SHP77 treated with DMSO at 0.1 percent for 48 hours (cell line): ENCODE results near the gene RUVBL2.
"Not testable (repeated sequence)": the region's sequence is repeated elsewhere in the genome, so short reads cannot be mapped to it uniquely, and the experiment has no call there.

Source experiments
- DNase-seq: peaks from one replicate; lab custom pipeline; 2025; lab: John Stamatoyannopoulos, UW

RUVBL2 gene

DNA sequence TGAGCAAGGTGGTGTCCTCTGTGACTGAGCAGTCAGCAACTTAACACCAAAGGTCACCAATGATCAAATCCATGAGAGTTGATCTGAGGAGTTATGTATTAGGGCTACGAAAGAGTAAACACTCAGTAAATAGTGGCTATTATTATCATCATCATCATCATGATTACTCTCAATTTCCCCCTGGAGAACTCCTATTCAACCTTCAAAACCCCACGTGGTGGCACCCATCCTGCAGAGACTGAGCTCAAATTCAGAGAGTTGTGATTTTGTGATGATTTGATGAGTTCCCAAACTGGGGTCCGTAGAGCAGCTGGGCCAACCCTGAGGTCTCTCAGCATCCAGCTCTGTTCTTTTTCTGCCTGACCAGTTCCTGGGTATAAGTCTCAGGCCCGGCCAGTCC, 56.1 kb downstream of the RUVBL2 start:
- DNase-seq, result not testable (repeated sequence)

DNA sequence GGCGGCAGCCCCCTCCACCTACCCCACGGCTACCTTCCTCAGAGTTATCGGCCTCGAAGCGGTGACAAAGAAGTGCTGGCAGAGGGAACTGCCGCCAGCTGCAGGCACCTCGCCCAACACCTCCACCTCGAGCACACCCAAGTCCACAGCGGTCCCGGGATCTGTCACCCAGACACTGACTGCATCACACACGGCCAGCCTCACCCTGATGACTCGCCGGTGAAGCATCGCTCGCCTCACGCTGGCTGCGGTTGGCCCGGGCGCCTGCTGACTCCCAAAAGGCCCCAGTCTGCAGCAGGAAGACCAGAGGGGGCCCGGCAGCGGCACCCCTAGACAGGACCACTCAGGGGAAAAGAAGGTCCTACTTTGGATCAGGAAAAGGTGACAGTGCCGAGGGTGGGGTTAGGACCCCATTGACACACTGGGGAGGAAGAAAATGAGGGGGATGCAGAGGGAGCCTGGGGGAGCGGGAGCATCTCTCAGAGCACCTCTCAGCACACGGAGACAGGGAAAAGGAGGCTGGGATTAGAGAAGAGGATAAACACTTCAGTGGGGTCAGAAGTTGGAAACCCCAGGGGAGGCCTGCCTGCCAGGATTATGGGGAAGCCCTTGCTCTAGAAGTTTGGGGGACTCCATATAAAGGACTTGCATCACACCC, 56.8 kb downstream of the RUVBL2 start:
- DNase-seq, result not testable (repeated sequence)

DNA sequence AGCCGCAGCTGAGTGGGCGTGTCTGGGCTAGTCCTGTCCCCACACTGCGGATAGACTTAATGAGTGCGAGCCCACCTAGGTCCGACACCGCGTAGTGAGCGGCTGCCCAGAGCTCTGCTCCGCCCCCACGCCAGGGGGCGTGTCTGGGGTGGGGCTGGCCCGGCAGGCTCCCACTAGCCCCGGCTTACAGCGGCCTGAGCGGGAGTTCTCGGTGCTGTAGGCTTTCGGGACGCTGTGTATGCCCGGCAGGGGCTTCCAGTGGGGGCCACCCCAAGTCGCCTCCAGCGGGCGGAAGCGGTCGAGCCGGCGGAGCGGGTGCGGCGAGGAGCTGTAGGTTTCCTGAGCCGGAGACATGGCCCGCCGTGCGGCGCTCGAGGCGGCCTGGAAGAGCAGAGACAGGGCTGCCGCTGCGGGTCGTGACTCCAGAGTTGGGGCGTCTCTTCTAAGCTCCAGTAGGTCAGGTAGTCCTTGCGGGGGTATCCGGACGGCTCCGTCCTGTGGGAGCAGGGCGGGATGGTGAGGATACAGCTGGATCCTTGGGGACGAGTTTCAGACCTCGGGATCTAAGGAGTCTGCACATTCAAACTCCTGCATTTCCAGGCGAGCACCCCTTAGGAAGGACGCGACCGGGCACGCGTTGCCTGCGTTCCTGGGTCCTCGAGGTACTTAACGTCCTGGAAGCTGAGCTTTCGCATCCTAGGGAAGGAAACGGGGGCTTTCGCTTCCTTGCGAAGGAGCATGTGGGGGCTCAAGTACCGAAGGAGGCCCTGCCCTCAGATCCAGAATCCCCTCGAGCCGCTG, 62.6 kb downstream of the RUVBL2 start:
- peak; percentile 55 for DNase-seq

DNA sequence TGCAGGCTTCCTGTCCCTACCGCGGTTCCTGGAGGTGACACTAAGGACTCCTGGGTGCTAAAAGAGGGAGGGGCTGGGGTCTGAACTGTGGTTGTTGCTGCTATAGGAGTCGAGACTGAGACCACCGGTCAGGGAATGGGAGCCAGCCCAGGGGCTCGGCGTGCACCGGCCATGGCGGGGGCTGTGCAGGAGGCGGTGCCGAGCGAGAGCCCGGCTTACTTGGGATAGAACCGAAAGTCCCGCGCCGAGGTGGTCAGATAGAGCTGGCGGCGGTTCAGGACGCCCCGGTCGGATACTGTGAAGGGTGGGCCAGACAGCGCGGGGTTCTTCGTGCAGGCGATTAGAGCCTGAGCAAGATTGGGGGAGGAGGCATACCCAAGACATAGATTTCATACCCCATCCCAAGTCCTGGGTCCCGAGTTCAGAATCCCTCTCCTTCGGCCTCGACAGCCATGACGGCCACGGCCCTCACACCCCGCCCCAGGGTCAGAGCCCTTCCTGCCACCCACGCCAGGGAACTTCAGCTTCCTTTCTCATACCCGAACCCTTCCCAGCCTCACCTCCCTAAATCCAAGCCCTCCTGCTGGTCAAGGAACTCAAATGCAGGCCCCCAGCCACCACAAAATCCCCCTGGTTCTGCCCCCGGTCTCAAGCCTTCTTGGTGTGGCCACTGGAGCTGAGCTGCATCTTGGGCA, 63.4 kb downstream of the RUVBL2 start:
- DNase-seq, result not testable (repeated sequence)

DNA sequence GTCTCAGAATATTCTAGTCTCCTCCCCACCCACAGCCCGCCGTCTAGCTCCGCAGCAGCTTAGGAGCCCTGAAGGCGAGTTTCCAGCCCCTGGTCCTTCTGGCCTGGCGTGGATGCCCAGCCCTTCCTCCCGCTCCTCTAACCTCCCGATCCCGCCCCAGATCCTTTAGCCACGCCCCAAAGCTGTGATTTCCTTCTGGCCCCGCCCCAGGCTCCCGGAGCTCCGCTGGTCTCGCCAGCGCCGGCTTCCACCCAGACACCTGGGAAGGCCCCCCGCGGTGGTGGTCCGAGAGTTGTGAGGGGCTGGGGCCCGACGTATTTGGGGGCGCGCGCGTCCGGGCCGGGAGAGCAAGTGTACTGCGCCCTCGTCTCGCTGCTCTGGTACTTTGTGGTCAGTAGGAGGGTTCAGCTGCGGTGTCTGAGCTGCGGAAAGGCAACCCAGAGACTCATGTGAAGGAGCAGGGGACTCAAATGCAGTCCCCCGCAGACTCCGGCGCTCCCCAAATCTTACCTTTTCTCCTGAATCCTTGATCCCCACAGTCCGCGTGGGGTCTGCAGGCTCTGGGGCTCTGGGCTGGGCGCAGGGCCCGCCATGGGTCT, 64.0 kb downstream of the RUVBL2 start, which contains the start of gene CGB7:
Gene CGB7 (minus strand): TSS at position 114 of the 599 bp plus-strand sequence. CDS start 2,374 bp downstream, outside the sequence.
- DNase-seq, result no peak

DNA sequence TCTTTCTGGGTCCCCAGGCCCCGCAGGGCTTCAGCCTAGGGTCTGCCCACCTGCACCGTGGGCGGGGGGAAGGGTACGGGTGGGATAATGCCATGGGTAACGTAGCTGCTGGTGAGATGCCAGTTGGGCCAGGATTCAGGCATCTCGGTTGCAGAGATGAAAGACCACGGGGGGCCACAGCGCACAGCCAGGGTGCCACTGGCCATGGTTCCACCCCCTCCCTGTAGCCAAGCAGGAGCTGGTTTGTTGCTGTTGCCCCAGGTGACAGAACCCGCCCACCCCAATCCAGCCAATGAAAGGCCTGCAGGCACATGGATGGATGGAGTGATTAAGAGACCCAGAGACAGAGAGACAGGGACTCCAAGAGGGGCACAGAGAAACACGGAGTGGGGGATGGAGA, 64.9 kb downstream of the RUVBL2 start:
- DNase-seq, result no peak

DNA sequence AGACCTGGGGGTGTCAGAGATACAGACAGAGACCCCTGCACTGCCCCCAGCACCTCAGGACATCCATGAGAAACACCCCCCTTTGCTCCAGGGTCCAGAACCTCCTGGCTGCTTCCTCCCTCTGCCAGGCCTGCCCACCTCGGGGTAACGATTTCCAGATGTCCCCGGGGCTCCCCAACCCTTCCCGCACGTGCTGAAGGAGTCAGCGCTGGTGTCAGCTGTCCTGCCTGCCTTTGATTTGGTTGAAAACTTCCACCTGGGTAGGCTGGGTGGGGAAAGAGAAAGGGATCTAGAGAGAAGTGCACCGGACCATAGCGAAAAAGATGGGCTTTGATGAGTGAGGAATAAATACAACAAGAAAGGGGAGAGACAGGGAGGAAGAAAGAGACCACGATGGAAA, 65.4 kb downstream of the RUVBL2 start:
- DNase-seq, result no peak

DNA sequence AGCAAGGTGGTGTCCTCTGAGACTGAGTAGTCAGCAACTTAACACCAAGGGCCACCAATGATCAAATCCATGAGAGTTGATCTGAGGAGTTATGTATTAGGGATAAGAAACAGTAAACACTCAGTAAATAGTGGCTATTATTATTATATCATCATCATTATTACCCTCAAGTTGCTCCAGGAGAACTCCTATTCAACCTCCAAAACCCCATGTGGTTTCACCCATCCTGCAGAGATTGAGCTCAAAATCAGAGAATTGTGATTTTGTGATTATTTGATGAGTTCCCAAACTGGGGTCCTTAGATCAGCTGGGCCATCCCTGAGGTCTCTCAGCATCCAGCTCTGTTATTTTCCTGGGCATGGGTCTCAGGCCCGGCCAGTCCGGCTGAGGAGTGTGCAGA, 67.3 kb downstream of the RUVBL2 start:
- DNase-seq, result no peak

DNA sequence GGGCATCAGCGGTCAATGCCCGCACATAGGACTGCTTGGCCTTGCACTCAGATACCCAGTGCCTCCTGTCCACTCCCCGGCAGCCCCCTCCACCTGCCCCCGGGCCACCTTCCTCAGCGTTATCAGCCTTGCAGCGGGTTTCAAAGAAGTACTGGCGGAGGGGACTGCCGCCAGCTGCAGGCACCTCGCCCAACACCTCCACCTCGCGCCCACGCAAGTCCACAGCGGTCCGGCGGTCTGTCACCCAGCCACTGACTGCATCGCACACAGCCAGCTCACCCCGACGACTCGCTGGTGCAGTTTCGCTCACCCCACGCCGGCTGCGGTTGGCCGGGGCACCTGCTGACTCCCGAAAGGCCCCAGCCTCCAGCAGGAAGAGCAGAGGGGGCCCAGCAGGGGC, 67.8 kb downstream of the RUVBL2 start:
- DNase-seq, result no peak

DNA sequence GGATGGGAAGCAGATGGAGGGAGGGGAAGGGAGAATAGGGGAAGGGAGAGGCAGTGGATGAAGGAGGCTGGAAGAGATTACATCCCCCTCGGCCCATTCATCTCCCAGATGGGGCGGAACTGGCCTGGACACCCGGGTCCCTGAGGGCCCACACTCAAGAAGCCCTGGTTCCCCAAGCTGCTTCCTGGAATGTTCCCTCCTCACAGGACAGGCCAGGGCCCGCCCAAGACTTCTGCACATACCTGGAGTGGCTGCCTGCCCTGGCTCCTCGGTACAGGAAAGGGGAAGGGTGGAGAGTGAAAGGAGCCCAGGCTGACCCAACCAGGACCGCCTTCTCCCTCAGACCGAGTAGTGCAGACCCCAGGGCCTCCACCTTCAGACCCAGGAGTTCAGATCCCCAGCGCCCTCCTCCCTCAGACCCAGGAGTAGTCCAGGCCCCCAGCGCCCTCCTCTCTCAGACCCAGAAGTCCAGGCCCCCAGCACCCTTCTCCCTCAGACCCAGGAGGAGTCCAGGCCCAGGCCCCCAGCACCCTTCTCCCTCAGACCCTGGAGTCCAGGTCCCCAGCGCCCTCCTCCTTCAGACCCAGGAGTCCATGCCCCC, 70.4 kb downstream of the RUVBL2 start:
- no peak for DNase-seq

DNA sequence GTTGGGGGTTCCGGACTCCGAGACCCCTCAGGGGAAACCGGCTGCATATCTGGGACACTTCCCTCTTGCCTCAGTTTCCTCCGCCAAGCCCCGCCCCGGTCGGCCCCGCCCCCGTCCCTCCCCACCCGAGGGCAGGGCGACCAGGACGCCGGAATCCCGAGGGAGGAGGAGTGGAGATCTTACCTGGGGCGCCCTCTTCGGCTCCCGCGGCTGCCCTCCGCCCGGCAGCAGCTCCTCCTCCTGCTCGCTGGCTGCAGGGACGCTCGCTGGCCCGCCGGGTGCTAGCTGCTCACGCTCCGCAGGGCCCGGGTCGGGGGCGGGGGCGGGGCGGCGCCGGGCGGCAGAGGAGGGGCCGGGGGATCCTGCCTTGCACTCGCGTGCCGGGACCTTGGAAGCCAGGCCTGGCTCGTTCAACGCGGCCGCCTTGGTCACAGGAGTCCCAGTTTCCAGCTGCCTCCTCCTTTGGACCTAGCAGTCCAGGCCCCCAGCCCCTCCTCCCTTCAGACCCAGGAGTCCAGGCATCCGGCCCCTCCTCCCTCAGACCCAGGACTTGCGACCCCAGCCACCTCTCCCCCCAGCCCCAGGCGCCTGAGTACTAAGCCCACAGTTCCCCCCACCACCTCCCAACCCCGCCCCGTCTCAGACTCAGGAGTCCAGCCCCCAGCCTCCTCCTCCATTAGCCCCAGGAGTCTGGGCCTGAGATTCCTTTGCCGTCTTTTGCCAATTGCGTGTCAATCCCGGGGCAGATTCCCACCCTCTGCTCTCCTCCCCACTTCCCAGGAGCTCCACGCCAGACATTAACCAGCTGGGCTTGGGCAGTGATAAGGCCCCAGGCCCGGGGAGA, 71.3 kb downstream of the RUVBL2 start, which contains the start of gene NTF4:
Gene NTF4 (minus strand): TSS at position 51 of the 844 bp plus-strand sequence. CDS start 2,821 bp downstream, outside the sequence.
- DNase-seq, result no peak
